WI38 (cell line): ENCODE results near the gene TBC1D17.

Experiments used
- H3K4me3 ChIP-seq: 2 replicates; pipeline ENCODE4 v1.5.1; 2011; ENCODE audit warnings: low read depth, mild to moderate bottlenecking, control low read depth, low read length
- TF ChIP-seq, protein P1 (sequence below): IDR thresholded peaks from 2 replicates; pipeline ENCODE4 v1.5.1; 2012; ENCODE audit warnings: low read depth, mild to moderate bottlenecking, control low read depth, low read length

TBC1D17 gene

DNA sequence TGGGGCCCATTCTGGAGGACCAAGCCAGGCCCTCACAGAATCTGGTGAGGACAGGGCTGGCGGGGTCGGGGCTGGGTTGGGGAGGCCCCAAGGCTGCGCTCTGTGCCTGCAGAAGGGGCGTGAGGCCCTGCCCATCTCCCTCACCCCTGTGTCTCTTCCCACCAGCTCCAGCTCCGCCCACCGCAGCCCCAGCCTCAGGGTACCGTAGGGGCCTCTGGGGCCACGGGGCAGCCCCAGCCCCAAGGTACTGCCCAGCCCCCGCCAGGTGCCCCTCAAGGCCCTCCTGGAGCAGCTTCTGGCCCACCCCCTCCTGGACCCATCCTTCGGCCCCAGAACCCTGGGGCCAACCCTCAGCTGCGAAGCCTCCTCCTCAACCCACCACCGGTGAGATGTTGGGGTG, 41.9 kb upstream of the TBC1D17 start:
- H3K4me3 ChIP-seq = no peak overlapping the region
- TF ChIP-seq, protein P1, sequence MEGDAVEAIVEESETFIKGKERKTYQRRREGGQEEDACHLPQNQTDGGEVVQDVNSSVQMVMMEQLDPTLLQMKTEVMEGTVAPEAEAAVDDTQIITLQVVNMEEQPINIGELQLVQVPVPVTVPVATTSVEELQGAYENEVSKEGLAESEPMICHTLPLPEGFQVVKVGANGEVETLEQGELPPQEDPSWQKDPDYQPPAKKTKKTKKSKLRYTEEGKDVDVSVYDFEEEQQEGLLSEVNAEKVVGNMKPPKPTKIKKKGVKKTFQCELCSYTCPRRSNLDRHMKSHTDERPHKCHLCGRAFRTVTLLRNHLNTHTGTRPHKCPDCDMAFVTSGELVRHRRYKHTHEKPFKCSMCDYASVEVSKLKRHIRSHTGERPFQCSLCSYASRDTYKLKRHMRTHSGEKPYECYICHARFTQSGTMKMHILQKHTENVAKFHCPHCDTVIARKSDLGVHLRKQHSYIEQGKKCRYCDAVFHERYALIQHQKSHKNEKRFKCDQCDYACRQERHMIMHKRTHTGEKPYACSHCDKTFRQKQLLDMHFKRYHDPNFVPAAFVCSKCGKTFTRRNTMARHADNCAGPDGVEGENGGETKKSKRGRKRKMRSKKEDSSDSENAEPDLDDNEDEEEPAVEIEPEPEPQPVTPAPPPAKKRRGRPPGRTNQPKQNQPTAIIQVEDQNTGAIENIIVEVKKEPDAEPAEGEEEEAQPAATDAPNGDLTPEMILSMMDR = no peak

GRCh38 chr19:49836176-49837008, 41.1 kb upstream of the TBC1D17 start:
- TF ChIP-seq, protein P1 = no peak
- no peak overlapping the region for H3K4me3 ChIP-seq

DNA sequence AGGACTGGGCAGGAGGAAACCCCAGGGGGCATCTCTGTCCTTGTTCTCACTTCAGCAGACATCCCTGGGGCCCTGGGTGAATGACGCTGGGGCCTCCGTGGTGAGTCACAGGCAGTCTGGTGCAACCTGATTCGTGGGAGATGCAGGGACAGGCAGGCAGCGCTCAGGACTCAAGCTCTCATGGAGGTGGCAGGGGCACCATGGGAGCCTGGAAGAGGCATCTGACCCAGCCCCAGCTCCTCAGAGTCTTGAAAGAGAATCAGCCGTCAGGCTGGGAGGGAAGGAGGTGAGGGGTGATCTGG, 40.5 kb upstream of the TBC1D17 start:
- H3K4me3 ChIP-seq = no peak overlapping the region
- TF ChIP-seq, protein P1 = no peak

GRCh38 chr19:49837425-49837824, 40.1 kb upstream of the TBC1D17 start:
- TF ChIP-seq, protein P1 = no peak
- H3K4me3 ChIP-seq = no peak overlapping the region

DNA sequence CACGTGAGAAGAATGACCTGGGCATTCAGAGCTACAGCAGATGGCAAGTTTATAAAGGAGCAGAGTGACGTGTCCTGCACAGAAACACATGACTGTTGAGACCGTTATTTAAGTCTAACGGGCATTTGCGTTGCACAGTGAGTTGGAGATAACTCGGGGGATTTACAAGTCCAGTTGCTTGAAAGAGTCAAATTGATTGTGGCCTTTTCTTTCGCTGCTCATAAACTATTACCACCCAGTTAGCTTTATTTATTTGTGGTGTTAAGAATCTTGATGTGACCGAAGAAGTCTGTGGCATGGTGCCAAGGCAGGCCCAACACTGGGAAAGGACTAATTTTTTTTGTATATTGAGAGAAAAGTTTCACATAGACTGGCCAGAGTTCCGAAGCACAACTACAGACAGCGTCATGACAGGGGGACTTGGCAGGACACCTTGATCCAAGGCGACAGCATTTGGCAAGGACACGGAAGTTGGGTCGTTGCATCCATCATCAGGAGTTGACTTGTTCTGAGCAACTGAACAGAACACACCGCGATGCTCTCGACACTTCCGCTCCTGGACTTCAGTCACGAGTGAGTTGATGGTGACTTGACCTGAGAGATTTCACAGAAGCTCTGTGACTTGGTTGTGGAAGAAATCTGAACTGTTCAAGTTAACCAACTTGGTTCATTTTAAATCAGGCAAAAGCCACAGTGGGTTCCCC, 38.5 kb upstream of the TBC1D17 start:
- H3K4me3 ChIP-seq = no peak overlapping the region
- TF ChIP-seq, protein P1 = no peak

GRCh38 chr19:49839713-49840112, 37.8 kb upstream of the TBC1D17 start:
- no peak overlapping the region for H3K4me3 ChIP-seq
- TF ChIP-seq, protein P1 = no peak

DNA sequence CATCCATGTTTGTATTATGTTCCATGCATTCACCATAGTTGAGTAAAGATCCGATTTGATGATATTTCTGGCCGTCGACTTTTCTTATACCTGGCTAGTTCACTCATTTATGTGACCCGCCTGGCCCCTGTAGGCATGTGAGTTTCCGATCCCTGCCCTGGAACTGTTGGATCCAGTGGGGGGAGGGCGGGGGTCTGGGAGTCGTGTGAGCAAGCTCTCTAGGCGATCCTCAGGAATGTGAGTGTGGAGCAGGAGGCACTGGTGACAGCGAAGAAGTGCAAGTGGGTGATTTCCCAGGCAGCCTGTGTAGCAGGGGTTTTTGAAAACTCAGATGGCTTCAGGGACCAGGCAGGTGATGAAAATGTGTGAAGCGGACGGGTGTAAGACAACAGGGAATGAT, 37.2 kb upstream of the TBC1D17 start:
- no peak overlapping the region for H3K4me3 ChIP-seq
- TF ChIP-seq, protein P1 = no peak
